ENCODE results near the gene ARHGAP24.

- TF ChIP-seq CTCF (IDR thresholded peaks at IDR 0.05) (no peak), KDM1A (IDR thresholded peaks at IDR 0.05; ENCODE audit: low read depth) (no peak), CHD2 (IDR thresholded peaks at IDR 0.05; ENCODE audit: low read length, partially characterized antibody) (no peak)
Observed at GRCh38 chr4:85696661-85697060, 221.7 kb downstream of the ARHGAP24 start.

All from A549 (cell line).